ENCODE data around the gene SEMA5A.
A peak's percentile ranks its signal among the peaks of the same experiment; 100 is the strongest.

SEMA5A gene

DNA sequence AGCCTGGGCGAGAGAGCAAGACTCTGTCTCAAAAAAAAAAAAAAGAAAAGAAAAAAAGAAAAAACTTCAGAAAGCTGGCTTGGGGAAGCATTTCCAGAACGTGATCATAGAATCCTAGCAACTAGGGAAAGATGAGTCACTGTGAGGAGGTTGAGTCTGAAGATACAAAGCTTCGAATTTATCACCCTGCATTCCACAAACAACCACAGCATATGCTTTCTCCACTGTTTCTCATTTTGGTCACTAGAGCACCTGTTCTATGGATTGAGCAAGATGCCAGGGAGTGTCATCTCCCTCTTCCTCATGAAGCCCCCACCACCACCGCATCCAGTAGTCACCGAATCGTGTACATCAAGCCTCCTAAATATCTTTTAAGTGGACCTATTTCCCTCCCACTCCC, 37.9 kb downstream of the SEMA5A start:
- DNase-seq: no peak

DNA sequence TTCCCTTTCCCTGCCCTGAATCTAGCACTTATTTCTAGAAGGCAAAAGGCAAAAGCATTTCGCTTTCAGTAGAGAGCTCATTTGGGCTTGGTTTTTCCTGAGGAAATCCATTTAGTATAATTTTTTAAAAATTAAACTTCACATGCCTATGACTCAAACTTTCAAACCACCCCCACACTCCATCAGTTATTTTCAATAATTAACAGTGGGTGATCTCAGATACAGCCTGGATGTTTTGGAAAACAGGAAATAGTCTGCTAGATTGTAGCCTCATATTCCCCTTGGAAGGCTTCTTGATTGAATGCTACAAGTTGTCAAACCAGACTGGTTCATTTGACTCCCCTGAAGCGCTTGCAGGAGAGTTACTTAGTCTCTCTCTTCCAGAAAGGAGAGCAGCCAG, 40.6 kb downstream of the SEMA5A start:
- DNase-seq: no peak

DNA sequence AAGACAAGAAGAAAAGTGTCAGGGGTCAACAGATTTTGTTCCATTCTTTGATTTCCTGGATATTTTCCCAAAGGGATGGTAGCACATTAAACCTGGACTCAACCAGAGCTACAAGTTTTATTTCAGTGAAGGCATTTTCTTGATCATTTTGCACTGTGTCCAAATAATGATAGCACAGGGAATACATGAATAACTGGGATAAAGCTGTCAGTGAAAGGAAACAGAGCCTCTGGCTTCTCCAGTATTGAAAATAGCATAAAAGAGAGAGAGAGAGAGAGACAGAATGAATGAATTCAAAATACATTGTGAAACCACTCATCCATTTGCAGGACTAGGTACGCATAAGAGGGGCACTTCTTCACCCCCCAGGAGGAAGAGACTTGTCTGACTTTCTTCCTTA, 43.0 kb downstream of the SEMA5A start:
- DNase-seq: no peak

GRCh38 chr5:9502050-9502834, 43.6 kb downstream of the SEMA5A start:
- no peak for DNase-seq

DNA sequence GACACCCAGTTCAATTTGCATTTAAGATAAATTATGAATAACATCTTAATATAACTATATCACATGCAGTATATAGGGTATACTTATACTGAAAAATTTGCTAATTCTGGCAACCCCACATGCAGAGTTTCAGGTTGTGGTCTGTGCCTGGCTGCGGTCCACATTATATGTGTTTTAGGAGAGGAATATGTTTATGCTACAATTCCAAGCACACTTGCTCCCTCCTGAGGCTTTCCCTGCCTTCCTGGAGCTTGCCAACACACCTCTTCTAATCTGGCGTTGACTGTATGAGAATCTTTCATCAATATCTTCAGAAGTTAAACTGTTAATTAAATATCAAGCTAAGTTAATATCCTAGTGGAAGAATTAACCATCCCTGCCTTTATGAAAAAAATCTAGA, 45.2 kb downstream of the SEMA5A start:
- no peak for DNase-seq

DNA sequence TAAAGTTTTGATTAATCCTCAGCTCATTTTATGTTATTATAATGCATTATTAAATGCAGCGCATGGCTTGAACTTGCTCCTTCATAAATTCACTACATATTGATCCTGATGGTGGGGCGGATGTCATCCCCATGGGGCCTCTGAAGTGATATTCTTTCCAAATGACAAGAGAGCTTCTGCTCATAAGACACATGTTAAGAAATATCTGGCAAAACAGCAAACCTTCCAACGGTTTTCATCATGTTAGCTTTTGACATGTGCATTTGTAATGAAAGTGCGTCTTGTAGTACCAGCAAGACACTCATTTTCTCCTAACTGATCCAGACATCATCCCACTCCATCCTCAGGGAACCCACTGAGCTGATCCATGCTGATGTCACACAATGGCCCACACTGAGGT, 45.7 kb downstream of the SEMA5A start:
- no peak for DNase-seq

DNA sequence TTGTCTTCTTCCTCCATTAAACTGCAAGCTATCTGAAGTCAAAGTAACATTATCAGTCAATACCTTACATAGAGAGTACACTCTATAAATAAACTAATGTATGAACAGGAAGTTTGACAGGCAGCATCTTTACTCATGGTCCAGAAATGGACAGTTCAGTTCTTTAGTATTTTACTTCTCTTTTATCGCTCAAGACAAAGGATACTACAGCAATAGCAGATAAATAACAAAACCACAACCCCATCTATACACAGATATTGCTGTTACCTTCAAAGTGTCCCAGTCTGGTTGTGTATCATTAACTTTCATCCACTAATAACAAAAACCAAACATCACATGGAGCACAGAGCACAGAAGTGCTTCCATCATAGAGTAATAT, 46.4 kb downstream of the SEMA5A start:
- DNase-seq: no peak

- peak; percentile 9 for DNase-seq
Observed at GRCh38 chr5:9498541-9499497, 47.1 kb downstream of the SEMA5A start.

DNA sequence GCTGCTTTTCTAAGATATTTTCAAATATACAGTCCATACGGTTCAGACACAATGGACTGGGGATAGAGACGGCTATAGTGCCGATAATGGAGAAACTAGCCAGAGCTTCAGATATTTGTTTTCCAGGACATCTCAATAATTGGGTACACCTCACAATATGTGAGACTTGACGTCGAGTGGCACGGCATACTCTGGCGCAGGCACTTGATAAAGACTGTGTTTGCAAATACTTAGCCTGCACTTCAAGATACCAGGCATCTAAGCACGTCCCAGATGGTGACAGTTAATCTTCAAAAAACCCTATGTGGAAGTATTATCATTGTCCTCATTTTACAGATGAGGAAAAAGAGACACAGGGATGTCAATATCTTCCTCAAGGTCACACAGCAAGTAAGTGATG, 48.5 kb downstream of the SEMA5A start:
- DNase-seq: no peak

DNA sequence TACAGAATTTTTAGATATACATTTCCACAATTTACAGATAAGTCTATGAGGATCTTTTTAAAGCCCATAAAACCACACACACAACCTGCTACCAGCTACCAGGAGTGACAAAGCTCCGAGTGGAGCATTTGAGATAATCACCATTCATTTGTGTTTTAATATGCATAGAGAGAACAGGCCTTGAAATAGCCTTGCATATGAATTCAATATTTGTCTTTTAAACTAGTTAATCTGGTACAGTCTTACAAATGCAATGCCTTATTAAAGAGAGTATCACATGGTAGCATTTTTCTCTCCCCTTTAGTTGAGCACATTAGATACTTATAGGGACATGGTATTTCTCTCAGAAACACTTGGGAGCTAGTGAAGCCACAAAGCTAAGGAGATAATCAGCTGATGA, 49.1 kb downstream of the SEMA5A start:
- DNase-seq: no peak

DNA sequence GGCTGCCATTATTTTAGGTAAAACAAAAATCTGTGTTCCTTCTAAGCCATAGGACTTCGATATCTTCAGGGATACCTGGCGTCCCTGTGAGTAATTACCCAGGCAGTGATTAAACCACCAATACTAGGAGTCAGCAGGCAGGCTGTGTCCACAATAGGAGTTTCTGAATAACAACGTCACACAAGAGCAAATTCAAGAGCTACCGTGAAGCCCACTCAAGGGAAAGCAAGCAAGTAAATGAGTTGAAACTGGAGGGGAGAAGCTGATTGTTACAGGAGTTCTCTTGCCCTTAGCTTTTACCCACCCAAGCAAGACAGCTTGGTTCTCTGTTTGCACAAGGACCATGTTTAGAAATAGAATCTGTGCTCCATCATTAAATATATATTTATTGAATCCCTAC, 50.8 kb downstream of the SEMA5A start:
- DNase-seq: no peak

- DNase-seq: no peak
Observed at GRCh38 chr5:9494301-9494700, 51.6 kb downstream of the SEMA5A start.

GRCh38 chr5:9490494-9491097, 55.3 kb downstream of the SEMA5A start:
- DNase-seq: no peak

DNA sequence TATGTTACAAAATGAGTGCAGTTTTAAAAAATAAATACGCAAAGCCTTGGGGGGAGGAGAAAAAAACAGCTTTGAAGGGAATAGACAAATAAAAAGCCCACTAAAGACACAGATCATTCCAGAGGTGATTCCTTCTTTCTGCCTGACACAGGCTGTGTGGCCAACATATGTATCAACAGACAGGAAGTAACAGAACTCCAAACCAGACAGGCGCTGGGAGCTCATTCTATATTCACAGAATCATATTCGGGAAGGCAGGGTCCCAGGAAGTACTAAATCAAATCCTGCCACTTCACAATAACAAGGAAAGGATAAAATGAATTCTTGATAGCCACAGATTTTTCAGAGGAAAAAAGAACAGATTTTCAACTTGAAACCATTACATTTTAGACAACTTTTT, 62.1 kb downstream of the SEMA5A start:
- DNase-seq: no peak

DNA sequence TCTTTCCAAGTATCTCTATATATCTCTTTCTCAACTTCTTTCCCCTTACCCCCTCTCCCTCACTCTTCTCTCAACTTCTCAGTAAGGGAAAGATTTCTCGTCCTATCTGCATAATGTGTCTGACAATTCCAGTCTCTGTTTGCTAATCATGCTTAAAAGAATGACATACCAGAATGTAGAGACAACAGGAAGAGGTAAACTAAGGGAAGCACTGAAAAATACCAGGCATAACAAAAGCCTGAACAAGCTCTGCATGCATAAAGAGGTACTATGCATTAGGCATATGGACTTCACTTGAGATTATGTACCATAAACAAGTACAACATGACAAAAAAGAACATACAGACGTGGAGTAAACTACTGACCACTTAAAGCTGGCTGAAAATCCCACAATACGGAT, 62.6 kb downstream of the SEMA5A start:
- no peak for DNase-seq

- no peak for DNase-seq
Observed at GRCh38 chr5:9482381-9482780, 63.5 kb downstream of the SEMA5A start.

DNA sequence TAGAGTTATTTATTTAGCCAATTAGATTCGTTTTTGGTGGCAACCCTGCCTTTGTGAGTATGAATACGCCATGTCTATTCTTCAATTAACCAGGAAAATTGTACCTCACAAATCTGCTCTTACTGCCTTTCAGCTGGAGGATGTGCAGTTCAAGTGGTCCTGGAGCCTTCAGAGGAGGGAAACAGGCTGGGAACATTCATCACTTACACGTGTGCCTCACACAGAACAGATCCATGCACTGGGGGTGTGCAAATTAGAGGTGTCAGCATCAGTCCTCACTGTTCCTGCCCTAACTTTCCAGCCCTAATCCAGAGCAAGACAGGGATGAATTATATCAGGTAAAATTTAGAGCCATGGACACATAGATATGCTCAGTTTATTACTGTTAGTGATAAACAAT, 65.4 kb downstream of the SEMA5A start:
- DNase-seq: no peak

GRCh38 chr5:9479990-9480389, 65.9 kb downstream of the SEMA5A start:
- DNase-seq: no peak

GRCh38 chr5:9479361-9479760, 66.5 kb downstream of the SEMA5A start:
- no peak for DNase-seq

DNA sequence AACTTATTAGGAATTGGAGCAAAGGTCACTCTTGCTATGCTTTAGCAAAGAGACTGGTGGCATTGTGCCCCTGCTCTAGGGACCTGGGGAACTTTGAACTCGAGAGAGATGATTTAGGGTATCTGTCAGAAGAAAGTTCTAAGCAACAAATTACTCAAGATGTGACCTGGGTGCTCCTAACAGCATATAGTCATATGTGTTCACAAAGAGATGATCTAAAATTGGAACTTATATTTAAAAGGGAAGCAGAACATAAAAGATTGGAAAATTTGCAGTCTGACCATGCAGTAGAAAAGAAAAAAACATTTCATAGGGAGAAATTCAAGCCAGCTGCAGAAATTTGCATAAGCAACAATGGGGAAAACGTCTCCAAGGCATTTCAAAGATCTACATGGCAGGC, 68.3 kb downstream of the SEMA5A start:
- DNase-seq: no peak

DNA sequence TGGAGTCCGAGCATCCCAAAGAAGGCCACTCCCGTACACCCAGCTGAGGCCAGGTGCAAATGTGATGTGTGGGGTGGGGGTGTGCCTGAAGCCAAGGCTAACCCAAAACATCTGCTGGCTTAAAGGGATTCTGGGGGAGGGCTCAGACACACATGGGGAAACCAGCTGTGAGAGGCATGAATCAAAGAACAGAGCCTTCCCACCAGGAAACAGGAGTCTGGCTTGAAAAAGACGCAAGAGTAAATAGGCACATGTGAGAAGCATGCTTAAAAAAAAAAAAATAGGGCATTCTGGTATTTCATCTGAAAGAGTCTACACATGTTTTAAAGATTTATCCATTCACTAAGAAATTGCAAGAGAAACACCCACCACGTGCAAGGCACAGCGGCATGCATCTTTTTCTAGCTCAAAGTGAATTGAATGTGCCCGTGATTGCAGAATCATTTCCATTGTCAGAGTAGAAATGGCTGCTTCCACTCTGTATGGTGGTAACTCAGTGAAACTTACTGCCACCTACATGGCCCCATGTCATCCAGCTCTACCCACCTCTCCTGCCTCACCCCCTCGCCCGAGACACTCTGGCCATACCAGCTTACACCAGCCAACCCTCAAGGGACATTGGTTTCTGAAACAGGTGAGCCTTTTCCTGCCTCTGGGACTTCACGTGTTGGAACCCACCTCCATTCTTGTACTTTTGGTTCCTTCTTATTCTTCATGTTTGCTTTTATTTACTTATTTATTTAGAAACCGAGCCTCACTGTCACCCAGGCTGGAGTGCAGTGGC, 71.5 kb downstream of the SEMA5A start:
- no peak for DNase-seq

- no peak for DNase-seq
Observed at GRCh38 chr5:9473624-9474023, 72.3 kb downstream of the SEMA5A start.

DNA sequence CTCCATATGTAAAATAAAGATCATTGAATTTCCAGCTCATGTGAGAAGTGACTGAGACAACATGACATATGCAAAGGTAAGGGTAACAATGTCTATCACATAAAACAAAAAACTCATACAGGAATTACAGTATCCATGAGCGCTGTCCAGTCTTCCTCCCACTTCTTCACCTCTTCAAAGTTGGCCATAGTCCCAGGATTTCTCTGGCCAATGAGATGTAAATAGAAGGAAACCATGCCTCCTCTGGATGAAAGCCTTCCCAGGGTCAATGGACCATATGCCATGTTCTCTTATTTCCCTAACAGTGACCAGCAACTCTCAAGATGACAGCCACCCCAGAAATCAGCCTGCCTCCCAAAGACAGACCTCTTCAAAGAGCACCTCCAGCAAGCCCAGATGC, 75.5 kb downstream of the SEMA5A start:
- DNase-seq: no peak
